Stromal cell of bone marrow (primary cell): Measurements from ENCODE around the gene SPATA22.
"Not testable (repeated sequence)": the region's sequence is repeated elsewhere in the genome, so short reads cannot be mapped to it uniquely, and the experiment has no call there.

Experiments used
- DNase-seq: peaks from one replicate; pipeline ENCODE4 v3.0.0-alpha.2; 2012; ENCODE audit warnings: low read depth

SPATA22 gene, protein sequence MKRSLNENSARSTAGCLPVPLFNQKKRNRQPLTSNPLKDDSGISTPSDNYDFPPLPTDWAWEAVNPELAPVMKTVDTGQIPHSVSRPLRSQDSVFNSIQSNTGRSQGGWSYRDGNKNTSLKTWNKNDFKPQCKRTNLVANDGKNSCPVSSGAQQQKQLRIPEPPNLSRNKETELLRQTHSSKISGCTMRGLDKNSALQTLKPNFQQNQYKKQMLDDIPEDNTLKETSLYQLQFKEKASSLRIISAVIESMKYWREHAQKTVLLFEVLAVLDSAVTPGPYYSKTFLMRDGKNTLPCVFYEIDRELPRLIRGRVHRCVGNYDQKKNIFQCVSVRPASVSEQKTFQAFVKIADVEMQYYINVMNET

DNA sequence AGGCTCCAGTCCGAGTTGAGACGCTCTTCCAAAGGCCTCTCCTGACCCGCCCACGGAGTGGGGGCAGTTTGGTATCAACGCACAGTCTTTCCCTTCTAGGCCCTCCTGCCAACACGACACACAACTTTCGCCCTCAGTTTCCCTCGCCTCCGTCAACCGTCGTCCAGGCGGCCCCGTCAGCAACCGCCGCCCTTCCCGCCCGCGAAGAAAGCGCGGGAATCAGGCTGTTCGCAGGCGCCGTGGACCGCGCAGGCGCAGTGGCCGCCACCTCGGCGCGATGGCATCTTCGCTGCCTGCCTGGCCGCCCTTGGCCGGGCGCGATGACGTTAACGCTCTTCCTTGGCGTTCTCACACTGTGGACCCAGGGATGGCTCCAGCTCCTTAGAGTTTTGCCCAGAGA lies at the start of gene SPATA22:
SPATA22 (minus strand) TSS at position 221 of the 400 bp plus-strand sequence. CDS start 2,494 bp downstream, outside the sequence.
- no peak for DNase-seq

DNA sequence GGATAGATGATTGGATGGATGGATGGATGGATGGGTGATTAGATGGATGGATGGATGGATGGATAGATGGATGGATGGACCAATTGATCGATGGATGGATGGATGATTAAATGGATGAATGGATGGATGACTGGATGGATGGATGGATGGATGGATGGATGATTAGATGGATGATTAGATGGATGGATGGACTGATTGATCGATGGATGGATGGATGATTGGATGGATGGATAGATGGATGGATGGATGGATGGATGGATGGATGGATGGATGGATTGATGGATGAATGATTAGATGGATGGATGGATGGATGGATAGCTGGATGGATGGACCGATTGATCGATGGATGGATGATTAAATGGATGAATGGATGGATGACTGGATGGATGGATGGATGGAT lies 47.9 kb upstream of the SPATA22 start:
- DNase-seq: not testable (repeated sequence)

DNA sequence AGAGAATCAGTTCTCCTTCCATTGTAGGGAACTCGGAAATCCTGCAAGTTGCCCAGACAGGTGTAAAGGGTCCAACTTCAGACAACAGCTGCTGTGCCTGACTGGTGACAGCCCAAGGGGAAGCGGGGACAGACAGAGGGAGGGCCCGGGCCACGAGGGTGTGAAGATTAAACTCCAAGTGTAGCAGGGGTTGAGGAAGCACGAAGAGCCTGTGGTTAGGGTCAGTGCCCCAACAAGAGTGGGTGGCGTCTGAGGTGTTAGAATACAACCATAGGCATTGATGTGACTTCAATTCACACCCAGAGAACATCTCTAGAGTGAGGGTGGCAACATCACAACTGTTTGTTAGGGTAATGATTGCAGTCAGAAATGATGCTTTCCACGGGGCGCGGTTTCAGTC lies 43.3 kb upstream of the SPATA22 start:
- no peak for DNase-seq

DNA sequence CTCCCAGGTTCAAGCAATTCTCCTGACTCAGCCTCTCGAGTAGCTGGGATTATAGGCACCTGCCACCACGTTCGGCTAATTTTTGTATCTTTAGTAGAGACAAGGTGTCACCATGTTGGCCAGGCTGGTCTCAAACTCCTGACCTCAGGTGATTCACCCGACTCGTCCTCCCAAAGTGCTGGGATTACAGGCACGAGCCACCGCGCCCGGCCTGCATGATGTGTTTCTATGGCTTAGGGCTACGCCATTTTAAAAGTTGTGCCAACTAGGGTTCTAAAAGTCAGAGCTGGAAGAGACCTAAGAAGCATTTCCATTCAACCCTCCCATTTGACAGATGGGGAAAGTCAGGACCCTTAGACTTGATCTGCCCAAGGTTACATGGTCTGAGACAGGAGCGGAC lies 42.5 kb upstream of the SPATA22 start:
- DNase-seq: not testable (repeated sequence)

DNA sequence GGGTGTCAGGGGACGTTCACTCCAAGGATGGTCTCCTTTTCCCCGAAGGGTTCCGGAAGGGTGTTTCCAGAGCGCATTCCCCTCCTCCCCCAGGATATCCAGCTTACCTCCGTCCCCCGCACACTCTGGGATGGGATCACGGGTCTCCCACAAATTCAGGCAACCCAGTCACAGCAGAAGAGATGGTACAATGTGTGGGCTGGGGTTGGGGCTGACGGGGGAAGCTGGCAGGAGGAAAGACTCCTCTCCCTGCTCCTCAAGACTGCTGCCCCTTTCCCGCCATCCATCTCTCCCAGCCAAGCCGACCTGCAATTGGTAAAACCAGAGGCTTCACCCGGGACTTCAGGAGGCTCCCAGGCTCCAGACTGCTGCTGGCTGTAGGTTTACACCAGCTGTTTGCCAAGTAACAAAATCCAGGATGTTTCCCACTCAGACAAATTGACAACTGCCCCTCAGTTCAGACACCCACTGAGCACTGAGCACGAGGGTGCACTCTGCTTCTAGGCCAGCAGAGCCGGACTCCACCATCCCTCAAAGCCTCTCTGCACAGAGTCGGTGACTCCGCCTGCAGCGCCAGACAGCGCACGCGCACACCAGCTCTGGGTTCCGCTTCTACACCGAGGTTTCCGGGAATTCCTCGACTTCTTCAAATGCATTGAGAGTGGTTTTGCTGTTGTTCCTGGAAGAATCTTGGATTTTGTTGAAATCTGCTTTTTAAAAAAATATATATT lies 41.9 kb upstream of the SPATA22 start:
- no peak for DNase-seq

DNA sequence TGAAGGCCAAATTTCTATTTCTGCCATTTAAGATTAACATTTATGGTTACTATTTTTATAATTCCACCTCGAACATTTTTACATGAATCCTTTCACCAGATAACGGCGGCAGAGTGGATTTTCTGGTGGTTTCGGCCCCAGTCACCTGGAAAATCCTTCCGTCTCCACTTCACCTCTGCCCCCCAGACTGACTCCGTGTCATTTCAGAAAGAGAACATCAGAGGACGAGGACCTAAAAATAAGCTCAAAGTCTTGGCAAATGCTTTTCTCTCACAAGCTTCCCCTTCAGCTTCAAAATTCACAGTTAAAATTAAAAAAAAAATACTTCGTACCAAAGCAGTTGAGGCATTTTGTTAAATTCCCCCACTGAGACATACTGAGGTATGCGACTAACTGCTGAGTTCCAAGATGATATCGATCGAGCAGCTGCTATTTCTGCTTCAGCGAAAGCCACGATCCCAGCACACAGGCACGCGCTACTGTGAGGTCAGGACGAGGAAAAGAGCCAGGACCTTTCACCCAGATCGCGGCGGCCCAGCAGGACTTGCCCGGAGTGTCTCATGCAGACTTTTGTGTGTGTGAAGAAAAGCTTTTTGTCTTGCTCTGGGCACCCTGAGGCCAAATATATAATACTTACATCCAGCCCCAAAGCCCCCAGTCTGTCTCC lies 41.0 kb upstream of the SPATA22 start:
- DNase-seq: peak; percentile 63

DNA sequence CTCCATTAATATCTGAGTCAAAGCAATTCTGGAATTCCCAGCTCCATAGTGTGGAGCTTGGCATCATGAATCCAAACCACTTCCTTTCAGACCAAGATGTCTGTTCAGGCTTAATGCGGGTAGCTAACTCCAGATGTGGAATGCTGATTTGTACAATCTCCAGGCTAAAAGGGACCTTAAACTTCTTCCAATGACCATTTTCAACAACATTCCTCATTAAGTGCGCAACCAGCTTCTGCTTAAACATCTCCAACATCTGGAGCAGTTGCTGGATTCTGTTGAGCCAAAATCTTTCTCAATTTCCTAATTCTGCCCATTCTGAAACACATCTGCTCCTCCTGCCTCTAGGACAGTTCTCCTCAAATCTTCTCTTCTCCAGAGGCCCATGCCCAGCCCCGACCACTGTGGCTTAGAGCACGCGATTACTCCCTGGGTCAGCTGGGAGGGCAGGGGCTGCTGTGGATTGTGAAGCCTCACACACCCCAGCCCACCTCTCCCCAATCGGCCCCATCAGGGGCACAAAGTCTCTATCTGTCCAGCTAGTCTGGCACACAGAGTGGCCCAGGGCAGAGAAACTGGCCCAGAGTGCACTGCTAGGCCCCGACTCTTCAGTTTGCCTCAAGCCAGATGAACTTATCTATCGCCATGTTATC lies 40.4 kb upstream of the SPATA22 start:
- no peak for DNase-seq

DNA sequence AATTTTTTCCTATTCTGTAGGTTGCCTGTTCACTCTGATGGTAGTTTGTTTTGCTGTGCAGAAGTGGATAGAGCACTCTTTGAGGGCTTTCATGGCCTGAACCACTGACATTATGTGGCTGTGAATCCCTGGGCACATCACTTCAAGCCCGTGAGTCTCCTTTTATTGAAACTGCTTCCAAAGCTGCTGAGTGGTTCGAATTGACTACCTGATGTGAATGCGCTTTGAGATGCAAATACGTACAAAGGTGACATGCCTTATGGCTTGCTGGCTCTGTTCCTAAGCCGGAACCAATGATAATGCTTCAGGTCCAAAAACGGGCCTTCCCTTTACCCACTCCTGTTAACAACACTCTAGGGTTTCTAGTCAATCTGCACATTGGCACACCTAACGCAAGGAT lies 38.5 kb upstream of the SPATA22 start:
- no peak for DNase-seq

DNA sequence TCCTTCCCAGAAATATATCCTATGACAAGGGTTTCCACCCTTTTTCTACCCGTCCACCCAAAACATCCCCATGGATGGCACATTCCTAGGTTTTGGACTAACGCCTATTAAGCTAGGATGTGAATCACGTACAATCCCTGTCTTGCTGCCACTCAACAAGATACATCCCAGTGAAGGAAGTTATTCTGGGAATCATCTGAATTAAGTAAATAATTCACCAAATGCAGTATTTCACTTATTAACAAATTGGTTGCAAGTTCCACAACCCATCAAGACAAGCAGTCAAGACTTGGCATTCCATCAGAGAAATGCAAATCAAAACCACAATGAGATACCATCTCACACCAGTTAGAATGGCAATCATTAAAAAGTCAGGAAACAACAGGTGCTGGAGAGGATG lies 36.2 kb upstream of the SPATA22 start:
- no peak for DNase-seq

DNA sequence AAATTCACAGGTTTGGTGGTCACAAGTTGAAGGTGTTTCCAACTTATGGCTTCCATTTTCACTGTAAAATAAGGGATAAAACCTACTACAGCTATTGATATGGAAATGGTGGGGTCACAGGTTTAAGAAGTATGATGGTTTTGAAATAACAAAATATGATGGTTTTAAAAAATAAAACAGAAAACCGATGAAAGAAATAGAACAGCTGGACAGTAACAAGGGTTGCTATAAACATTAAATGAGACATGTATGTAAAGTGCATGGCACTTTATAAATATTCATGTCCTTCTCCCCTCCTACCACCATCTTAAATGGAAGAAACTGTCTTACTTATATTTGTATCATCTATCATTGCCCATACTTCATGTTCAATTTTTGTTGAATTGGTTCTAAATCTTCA lies 35.5 kb upstream of the SPATA22 start:
- DNase-seq: no peak

DNA sequence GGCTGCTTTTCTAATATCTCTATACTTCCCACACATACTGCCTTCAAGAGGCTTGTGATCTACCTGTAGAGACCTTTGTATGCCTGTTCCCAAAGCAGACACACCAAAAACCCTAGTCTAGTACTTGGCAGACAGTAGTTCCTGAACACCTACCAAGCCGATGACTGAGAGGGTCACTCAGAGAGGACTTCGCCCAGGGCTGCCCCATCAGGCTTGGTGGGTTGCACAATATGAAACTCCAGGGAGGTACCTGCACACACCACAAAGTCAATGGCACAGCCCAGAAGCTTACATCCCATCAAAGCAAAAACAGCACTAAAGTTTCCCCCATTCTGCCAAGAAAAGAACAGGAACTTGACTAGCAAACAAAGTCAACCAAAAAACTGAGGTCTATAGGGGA lies 34.4 kb upstream of the SPATA22 start:
- DNase-seq: no peak

DNA sequence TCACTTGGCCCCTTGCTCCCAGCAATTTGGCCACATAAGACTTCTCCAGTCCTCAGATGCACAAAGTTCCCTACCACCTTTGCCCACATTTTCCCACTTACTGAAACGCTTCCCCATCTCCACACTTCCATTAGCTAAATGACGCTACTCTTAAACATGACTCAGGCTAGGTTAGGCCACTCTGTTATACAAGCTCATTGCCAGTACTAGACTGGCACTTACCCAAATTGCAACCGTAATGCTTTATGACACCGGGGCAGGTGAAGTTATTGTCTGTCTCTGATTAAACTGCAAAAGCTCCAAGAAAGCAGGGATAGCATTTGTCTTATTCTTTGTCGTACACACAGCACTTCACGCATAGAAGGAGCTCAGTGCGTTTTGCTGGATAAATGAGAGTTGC lies 33.4 kb upstream of the SPATA22 start:
- DNase-seq: no peak

DNA sequence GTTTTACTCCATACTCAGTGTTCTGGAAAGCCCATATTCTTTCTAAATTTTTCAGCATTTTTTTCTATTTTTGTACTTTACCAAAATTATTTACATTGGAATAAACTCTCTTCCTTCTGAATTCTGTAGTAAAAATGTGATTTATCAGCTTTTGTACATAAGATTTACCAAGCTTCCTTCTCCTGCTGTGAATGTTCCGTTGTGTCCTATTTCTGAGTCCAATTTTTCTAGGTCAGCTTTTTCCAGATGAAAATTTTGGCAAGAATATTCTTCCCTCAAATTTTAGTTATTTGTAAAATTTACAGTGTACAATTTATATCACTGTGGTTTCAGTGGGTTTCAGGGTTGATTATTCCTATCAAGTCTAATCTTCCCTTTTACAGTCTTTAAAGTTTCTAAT lies 31.7 kb upstream of the SPATA22 start:
- no peak for DNase-seq

DNA sequence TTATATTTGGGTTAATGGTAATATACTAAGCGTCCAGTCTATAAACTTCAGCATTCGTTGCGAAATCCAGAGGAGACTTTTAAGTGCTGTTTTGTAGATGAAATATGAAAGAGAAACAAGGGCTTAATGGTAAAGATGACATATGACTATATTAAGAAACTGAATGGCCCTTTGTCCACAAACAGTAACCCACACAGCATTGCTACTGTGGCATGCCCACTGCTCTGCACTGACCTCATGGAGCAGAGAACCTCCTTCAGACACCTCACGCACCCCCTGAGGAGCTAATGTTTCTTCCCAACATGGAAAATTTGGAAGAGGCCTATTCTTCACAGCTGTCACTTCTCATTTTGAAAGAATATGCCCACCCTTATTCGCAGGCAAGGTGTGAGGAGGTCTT lies 30.8 kb upstream of the SPATA22 start:
- DNase-seq: no peak

DNA sequence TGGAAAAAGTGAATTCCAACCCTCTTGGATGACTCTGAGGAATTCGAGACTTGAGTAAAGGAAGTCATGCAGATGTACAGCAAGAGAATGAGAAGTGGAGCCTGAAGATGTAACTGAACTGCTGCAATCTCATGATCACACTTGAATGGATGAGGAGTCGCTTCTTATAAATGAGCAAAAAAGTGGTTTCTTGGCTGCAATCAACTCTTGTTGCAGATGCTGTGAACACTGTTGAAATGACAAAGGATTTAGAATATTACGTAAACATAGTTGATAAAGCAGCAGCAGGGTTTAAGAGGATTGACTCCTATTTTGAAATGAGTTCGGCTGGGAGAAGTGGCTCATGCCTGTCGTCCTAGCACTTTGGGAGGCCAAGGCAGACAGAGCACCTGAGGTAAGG lies 29.7 kb upstream of the SPATA22 start:
- no peak for DNase-seq

DNA sequence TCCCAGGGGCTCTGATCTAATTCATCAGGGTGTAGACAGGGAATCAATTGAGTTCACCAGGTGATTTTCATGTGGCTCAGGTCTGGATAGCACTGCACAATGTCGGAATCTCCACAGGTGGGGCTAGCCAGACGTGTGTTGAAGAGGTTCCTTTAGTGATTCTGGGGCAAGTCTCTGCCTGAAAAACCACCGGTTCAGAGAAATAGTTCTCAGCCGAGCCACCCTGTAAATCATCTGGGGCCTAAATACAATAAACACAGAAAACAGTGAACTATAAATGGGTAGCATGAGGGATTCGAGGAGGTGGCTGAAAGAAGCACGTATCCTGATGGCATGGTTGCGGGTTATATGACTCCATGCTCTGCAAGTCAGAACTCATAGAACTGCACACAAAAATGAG lies 25.5 kb upstream of the SPATA22 start:
- no peak for DNase-seq

DNA sequence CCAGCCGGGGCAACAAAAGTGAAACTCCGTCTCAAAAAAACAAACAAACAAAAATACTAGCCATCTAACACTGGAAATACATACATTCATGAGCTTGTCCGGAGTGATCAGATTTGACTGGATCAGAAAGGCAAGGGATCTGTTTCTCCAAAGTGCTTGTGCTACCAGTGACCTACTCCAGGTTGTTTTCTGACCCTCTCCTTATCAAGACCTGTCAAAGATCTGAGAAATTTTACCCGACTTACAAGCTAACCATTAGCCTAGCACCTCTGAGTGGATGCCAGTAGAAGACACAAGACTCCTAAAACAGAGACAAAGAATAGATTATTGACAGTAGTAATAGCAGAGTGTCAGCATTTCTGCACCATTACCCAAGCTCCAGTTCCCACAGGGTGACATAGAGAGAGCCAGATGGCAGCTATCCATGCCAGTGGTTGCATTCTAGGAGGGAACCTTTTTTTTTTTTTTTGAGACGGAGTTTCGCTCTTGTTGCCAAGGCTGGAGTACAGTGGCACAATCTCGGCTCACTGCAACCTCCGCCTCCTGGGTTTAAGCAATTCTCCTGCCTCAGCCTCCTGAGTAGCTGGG lies 14.0 kb upstream of the SPATA22 start:
- no peak for DNase-seq

DNA sequence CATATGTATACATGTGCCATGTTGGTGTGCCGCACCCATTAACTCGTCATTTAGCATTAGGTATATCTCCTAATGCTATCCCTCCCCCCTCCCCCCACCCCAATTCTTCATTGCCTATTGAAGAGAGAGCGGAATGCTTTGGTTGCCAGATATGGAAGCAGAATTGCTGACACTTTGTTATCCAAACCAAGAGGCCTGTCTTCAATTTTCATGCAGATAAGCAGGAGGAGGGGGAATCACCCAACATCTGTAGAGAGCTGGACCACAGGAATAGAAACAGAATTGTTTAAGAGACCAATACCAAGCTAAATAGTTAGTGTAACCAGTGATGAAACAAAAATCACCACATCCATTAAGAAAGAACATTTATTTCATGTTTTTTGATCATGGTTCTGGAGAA lies 11.2 kb upstream of the SPATA22 start:
- DNase-seq: no peak

DNA sequence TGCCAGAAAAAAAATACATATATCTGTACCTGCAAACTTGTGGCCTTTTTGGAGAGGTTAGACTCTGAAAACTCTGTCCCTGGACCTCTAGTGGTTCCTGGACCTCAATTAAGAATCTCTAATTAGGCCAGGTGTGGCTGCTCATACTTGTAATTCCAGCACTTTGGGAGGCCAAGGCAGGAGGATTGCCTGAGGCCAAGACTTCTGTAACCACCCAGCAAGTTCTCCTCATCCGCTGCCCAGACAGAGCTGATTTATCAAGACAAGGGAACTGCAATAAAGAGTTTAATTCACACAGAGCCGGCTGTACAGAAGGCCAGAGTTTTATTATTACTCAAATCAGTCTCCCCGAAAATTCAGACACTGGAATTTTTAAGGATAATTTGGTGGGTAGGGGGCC lies 8.4 kb upstream of the SPATA22 start:
- DNase-seq: no peak

DNA sequence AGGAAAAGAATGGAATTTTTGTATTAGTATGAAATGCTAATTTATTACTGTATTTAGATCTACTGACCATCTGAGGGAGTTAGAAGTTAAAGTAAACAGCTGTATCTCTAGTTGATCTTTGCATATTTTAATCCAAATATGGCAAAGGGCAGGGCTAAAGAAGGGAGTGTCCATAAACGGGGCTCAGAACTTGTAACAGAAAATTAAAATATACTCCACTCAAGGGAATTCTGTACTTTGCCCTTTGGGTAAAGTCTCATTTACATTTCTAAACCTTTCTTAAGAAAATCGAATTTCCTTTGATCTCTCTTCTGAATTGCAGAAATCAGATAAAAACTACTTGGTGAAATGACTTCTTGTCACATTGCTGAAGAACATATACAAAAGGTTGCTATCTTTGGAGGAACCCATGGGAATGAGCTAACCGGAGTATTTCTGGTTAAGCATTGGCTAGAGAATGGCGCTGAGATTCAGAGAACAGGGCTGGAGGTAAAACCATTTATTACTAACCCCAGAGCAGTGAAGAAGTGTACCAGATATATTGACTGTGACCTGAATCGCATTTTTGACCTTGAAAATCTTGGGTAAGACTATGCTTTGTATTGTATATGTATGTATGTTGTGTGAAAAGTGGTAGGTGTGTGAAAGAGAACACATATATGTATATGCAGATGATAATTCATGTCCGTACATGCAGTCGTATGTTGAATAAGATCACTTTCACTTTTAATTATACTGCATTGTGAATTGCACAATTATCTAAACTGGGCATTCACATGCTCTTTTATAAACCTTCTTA lies 4.4 kb upstream of the SPATA22 start, which contains the start of gene ASPA:
ASPA (plus strand) TSS at position 186 of the 799 bp plus-strand sequence; CDS start at position 349, 163 bp downstream.
- no peak for DNase-seq

DNA sequence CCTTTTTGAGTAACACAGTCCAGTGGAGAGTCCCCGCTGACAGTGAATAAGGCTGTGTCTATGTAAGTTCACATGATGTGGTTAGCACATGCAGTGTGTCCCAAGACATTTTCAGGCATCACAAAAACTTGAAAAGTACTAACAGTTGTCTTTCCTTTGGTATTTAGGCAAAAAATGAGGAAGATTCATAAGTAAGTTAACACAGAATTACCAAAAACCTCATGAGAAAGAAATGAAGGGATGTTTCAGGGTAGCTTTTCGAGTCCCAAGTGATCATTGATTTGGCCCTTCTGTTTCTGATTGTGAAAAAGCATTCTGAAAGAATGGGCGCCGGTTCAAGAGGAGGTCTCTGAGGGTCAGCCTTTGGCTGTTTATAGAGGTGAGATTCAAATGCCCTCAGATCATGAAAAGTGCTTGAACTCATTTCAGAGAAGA lies 3.6 kb upstream of the SPATA22 start:
- no peak for DNase-seq
